Kidney (tissue), 14 donors: ENCODE measurements around the gene RPL14. TPM values are rescaled to one million over a fixed set of nuclear protein-coding genes. Genes with fewer than 3 reads are reported as not detected.
A peak's percentile ranks its signal among the peaks of the same experiment; 100 is the strongest.

ENCODE experiments used
- DNase-seq, 5 donors: peaks; one replicate each; pipeline ENCODE4 v3.0.0-alpha.2; 2013 to 2020
- FAIRE-seq: peaks from 2 replicates; lab custom pipeline; 2012; peaks lifted over from hg19 to GRCh38; lab: Jason Lieb, UNC
- H3K27ac ChIP-seq, 2 donors: one replicate each; pipeline ENCODE4 v1.7.0; 2013; ENCODE audit warnings: low read depth in 2 of 2, low read length in 2 of 2, inconsistent platforms in 1 of 2
- H3K27me3 ChIP-seq: one replicate; pipeline ENCODE4 v1.7.1; 2013; ENCODE audit warnings: low read length, inconsistent platforms; ENCODE audit not compliant: control insufficient read depth, insufficient read depth
- H3K36me3 ChIP-seq, 3 donors: one replicate each; pipeline versions ENCODE4 v1.7.0 to v1.7.1; 2013; ENCODE audit warnings: low read length in 3 of 3, control low read depth in 1 of 3, inconsistent platforms in 1 of 3; ENCODE audit not compliant: insufficient read depth in 3 of 3, control insufficient read depth in 2 of 3
- H3K4me1 ChIP-seq, 3 donors: one replicate each; pipeline versions ENCODE4 v1.7.0 to v1.7.1; 2013; ENCODE audit warnings: low read length in 3 of 3, inconsistent platforms in 1 of 3, low read depth in 1 of 3; ENCODE audit not compliant: control insufficient read depth in 2 of 3, insufficient read depth in 2 of 3
- H3K4me3 ChIP-seq, 3 donors: one replicate each; pipeline versions ENCODE4 v1.7.0 to v1.8.1; 2013; ENCODE audit warnings: low read length in 3 of 3, control low read depth in 1 of 3, inconsistent platforms in 1 of 3
- H3K9ac ChIP-seq, 3 donors: one replicate each; pipeline versions ENCODE4 v1.7.0 to v1.7.1; 2013; ENCODE audit warnings: low read length in 3 of 3, control low read depth in 1 of 3, inconsistent platforms in 1 of 3
- H3K9me3 ChIP-seq, 3 donors: one replicate each; pipeline versions ENCODE4 v1.7.0 to v1.7.1; 2013; ENCODE audit warnings: low read length in 3 of 3, control low read depth in 1 of 3, inconsistent platforms in 1 of 3; ENCODE audit not compliant: control insufficient read depth in 2 of 3, insufficient read depth in 1 of 3
- CTCF ChIP-seq: IDR thresholded peaks from 3 replicates; pipeline ENCODE4 v1.5.1; 2012; ENCODE audit warnings: mild to moderate bottlenecking, moderate library complexity, borderline replicate concordance; ENCODE audit not compliant: insufficient read depth; ENCODE audit errors: extremely low read depth
- intact Hi-C: fragments of 100-400 bp; cut with DNase I; formaldehyde crosslinking; loops from one replicate; pipeline ENCODE4 v1.11.1; 2022
- polyA plus RNA-seq: library from polyadenylated mRNA; stranded (reverse); fragments of 350-450 nt; fragmentation: Illumina TruSeq; extraction: RNeasy Lipid Tissue Mini Kit (QIAGEN cat#74804); gene quantifications from one replicate; pipeline ENCODE4 v1.2.3, GENCODE V29; 2014; ENCODE audit warnings: low read depth, low replicate concordance; ENCODE audit not compliant: insufficient read depth
- total RNA-seq: library from RNA; stranded (reverse); fragmentation: NEBNext Ultra II Directional; extraction: Animal tissue kit (Norgen Biotek cat#: 25700); gene quantifications from one replicate; pipeline ENCODE4 v1.2.1, GENCODE V29; 2021
- donor health status: control.
- donor health status: control.
- donor health status: control.
- donor health status: control.
- donor health status: control.
- donor health status: DM: yes; HTN: yes; CAD: no.
- donor health status: Normal renal cell carcinoma (clear cell type).

Gene RPL14
- total and polyA plus RNA-seq, 2 donors from 2014 or later: 778 to 1,497 TPM

GRCh38 chr3:40450438-40450837 is 6.7 kb upstream of the RPL14 start:
- FAIRE-seq (no peak), DNase-seq (no peak)
- no peak for TF ChIP-seq CTCF
- H3K27me3 ChIP-seq: no peaks in the 10 kb centered on the region
- peaks cover 3 to 8% (median 5%) of the 10 kb centered on the region in 3 donors for H3K4me1 ChIP-seq
- no peaks in the 10 kb centered on the region for H3K9me3 ChIP-seq
- intact Hi-C loops: no loop called here
- no peak overlapping the region for H3K4me3 ChIP-seq
- peaks cover 0 to 12% (median 7%) of the 10 kb centered on the region in 3 donors for H3K36me3 ChIP-seq
- H3K27ac ChIP-seq: no peak overlapping the region
- H3K9ac ChIP-seq: no peak overlapping the region

GRCh38 chr3:40451551-40451950 is 5.6 kb upstream of the RPL14 start:
- Histone ChIP-seq H3K9ac (no peak overlapping the region), H3K27ac (no peak overlapping the region), H3K4me1 (peaks cover 3 to 8% (median 5%) of the 10 kb centered on the region in 3 donors), H3K9me3 (no peaks in the 10 kb centered on the region), H3K4me3 (peak overlapping the region in 1 of 3 donors; percentile 93), H3K36me3 (peaks cover 0 to 12% (median under 1%) of the 10 kb centered on the region in 3 donors), H3K27me3 (no peaks in the 10 kb centered on the region)
- no peak for FAIRE-seq
- no peak for TF ChIP-seq CTCF
- intact Hi-C loops: no loop called here
- DNase-seq: no peak

- Histone ChIP-seq H3K36me3 (peaks cover 0 to 12% (median 0%) of the 10 kb centered on the region in 3 donors), H3K4me3 (peak overlapping the region; percentile 92 to 98 (median 93)), H3K27ac (no peak overlapping the region), H3K27me3 (no peaks in the 10 kb centered on the region), H3K9me3 (no peaks in the 10 kb centered on the region), H3K9ac (peak overlapping the region in 2 of 3 donors; percentile 93 to 98), H3K4me1 (peaks cover 3 to 8% (median 5%) of the 10 kb centered on the region in 3 donors)
- no peak for DNase-seq
- TF ChIP-seq CTCF: no peak
- no peak for FAIRE-seq
- intact Hi-C loops: no loop called here
These were observed 5.1 kb upstream of the RPL14 start for GRCh38 chr3:40452057-40452456.

- DNase-seq (no peak), FAIRE-seq (no peak)
- intact Hi-C loops: no loop called here
- no peaks in the 10 kb centered on the region for H3K27me3 ChIP-seq
- H3K4me1 ChIP-seq: peaks cover 3 to 8% (median 5%) of the 10 kb centered on the region in 3 donors
- H3K9me3 ChIP-seq: no peaks in the 10 kb centered on the region
- peaks cover 0 to 12% (median 0%) of the 10 kb centered on the region in 3 donors for H3K36me3 ChIP-seq
- peak overlapping the region; percentile 92 to 98 (median 93) for H3K4me3 ChIP-seq
- peak overlapping the region; percentile 79 to 98 (median 93) for H3K9ac ChIP-seq
- H3K27ac ChIP-seq: peak overlapping the region; percentile 94 to 95
- no peak for TF ChIP-seq CTCF
These were observed 4.6 kb upstream of the RPL14 start for GRCh38 chr3:40452562-40452875.
